HCT116 (cell line): Measurements from ENCODE around the gene FKBP3. TPM values are rescaled to one million over a fixed set of nuclear protein-coding genes. Genes with fewer than 3 reads are reported as not detected.

Experiments
- ATAC-seq: fragments of 200-7000 bp; cut with Tn5 transposase; 2 replicates; pipeline ENCODE4 v1.9.1; 2020; ENCODE audit warnings: mild to moderate bottlenecking, moderate library complexity
- BruUV-seq: library from RNA; stranded (reverse); fragments of 400-500 nt; replicated peaks from 2 replicates; lab custom pipeline; 2021; lab: Mats Ljungman, UMichigan
- CTCF ChIA-PET: fragments of 300-600 bp; sonication (Branson Sonifier 250); formaldehyde crosslinking; loops from one replicate; lab custom pipeline; 2021; ENCODE audit warnings: antibody characterized with exemption; lab: Charles Lee
- POLR2A ChIA-PET: fragments of 300-600, 350-600 bp; sonication (Branson Sonifier 250); formaldehyde crosslinking; loops from one replicate; lab custom pipeline; 2021; ENCODE audit warnings: antibody characterized with exemption; lab: Charles Lee
- RAD21 ChIA-PET, 2 experiments: fragments of 300-600 bp; sonication (Branson Sonifier 250); formaldehyde crosslinking; loops; one replicate each; lab custom pipeline; 2023; ENCODE audit warnings: low total read pairs in 2 of 2; ENCODE audit not compliant: uncharacterized antibody in 2 of 2, unreplicated experiment in 2 of 2, low non-redundant PET in 1 of 2; lab: Charles Lee
- DNase-seq: peaks from one replicate; pipeline ENCODE4 v3.0.0-alpha.2; 2010; ENCODE audit warnings: low read depth, low spot score
- H2AFZ ChIP-seq: fragments of 200-600 bp; shearing (Covaris generic), sonication (generic); 2 replicates; pipeline ENCODE4 v1.6.1; 2017; ENCODE audit warnings: low read depth, mixed run types, mixed read lengths, antibody characterized with exemption, low read length; ENCODE audit not compliant: poor library complexity, severe bottlenecking
- H3K27ac ChIP-seq: 2 replicates; pipeline ENCODE4 v1.5.1; 2012; ENCODE audit warnings: low read depth, low read length
- H3K27me3 ChIP-seq: fragments of 200-600 bp; sonication (generic); 2 replicates; pipeline ENCODE4 v1.6.1; 2016; ENCODE audit warnings: mixed run types, low read length, mixed read lengths; ENCODE audit not compliant: insufficient read depth
- H3K36me3 ChIP-seq, 2 experiments: fragments of 200-500 bp in 1 of 2; fragments of 200-600 bp in 1 of 2; sonication (Bioruptor generic) in 1 of 2; sonication (generic) in 1 of 2; 2 replicates each; pipeline versions ENCODE4 v1.5.1 to v1.6.1; 2014 to 2016; ENCODE audit warnings: low read length in 2 of 2, inconsistent platforms in 1 of 2, mixed read lengths in 1 of 2, mixed run types in 1 of 2; ENCODE audit not compliant: insufficient read depth in 2 of 2, control insufficient read depth in 1 of 2
- H3K4me1 ChIP-seq, 2 experiments: fragments of 200-600 bp in 1 of 2; sonication (generic) in 1 of 2; 2 replicates each; pipeline versions ENCODE4 v1.5.1 to v1.6.1; 2012 to 2017; ENCODE audit warnings: low read length in 2 of 2, inconsistent platforms in 1 of 2, mild to moderate bottlenecking in 1 of 2, mixed read lengths in 1 of 2, mixed run types in 1 of 2, moderate library complexity in 1 of 2; ENCODE audit not compliant: insufficient read depth in 2 of 2, control insufficient read depth in 1 of 2
- H3K4me2 ChIP-seq: fragments of 200-600 bp; sonication (generic); 2 replicates; pipeline ENCODE4 v1.6.1; 2017; ENCODE audit warnings: mixed run types, low read length, mixed read lengths
- H3K4me3 ChIP-seq, 2 experiments: fragments of 200-600 bp in 1 of 2; sonication (generic) in 1 of 2; replicated peaks in 1 of 2; 2 replicates each; pipeline ENCODE4 v1.5.1; 2011 to 2016; ENCODE audit warnings: low read length in 2 of 2, control low read depth in 1 of 2, low read depth in 1 of 2, mild to moderate bottlenecking in 1 of 2, mixed read lengths in 1 of 2, mixed run types in 1 of 2
- H3K79me2 ChIP-seq: fragments of 200-600 bp; sonication (generic); 2 replicates; pipeline ENCODE4 v1.6.1; 2017; ENCODE audit warnings: mild to moderate bottlenecking, mixed run types, low read length, moderate library complexity, mixed read lengths; ENCODE audit not compliant: insufficient read depth
- H3K9ac ChIP-seq: fragments of 200-600 bp; sonication (generic); 2 replicates; pipeline ENCODE4 v1.6.1; 2016; ENCODE audit warnings: low read length, mixed read lengths
- H3K9me2 ChIP-seq: fragments of 200-600 bp; sonication (generic), shearing (Covaris generic); 2 replicates; pipeline ENCODE4 v1.6.1; 2017; ENCODE audit warnings: mixed run types, mild to moderate bottlenecking, moderate library complexity; ENCODE audit not compliant: insufficient read depth
- H3K9me3 ChIP-seq, 2 experiments: fragments of 200-500 bp in 1 of 2; fragments of 200-600 bp in 1 of 2; sonication (Bioruptor generic) in 1 of 2; sonication (generic) in 1 of 2; 2 replicates each; pipeline ENCODE4 v1.6.1; 2014 to 2017; ENCODE audit warnings: low read length in 2 of 2, mixed read lengths in 2 of 2, inconsistent platforms in 1 of 2, low read depth in 1 of 2, mild to moderate bottlenecking in 1 of 2, mixed run types in 1 of 2, moderate library complexity in 1 of 2; ENCODE audit not compliant: control insufficient read depth in 1 of 2, insufficient read depth in 1 of 2
- H4K20me1 ChIP-seq: fragments of 200-600 bp; sonication (generic), shearing (Covaris generic); 2 replicates; pipeline ENCODE4 v1.6.1; 2017; ENCODE audit warnings: mixed run types, mild to moderate bottlenecking, moderate library complexity; ENCODE audit not compliant: insufficient read depth
- CBX3 ChIP-seq: IDR thresholded peaks from 2 replicates; pipeline ENCODE4 v1.6.1; 2012; ENCODE audit warnings: low read depth
- EGR1 ChIP-seq: IDR thresholded peaks from 2 replicates; pipeline ENCODE4 v1.6.1; 2012; ENCODE audit warnings: low read depth
- ELF1 ChIP-seq: IDR thresholded peaks from 2 replicates; pipeline ENCODE4 v1.6.1; 2012; ENCODE audit warnings: low read depth, borderline replicate concordance
- EZH2 ChIP-seq: fragments of 200-600 bp; sonication (generic); IDR thresholded peaks from 2 replicates; pipeline ENCODE4 v1.6.1; 2017; ENCODE audit warnings: antibody characterized with exemption, mixed run types
- EZH2phosphoT487 ChIP-seq: fragments of 200-600 bp; IDR thresholded peaks from 2 replicates; pipeline ENCODE4 v1.6.1; 2018; ENCODE audit warnings: antibody characterized with exemption, borderline replicate concordance
- FOSL1 ChIP-seq: IDR thresholded peaks from 2 replicates; pipeline ENCODE4 v1.6.1; 2012; ENCODE audit warnings: low read depth
- JUND ChIP-seq: IDR thresholded peaks from 2 replicates; pipeline ENCODE4 v1.6.1; 2012
- POLR2A ChIP-seq: IDR thresholded peaks from 2 replicates; pipeline ENCODE4 v1.7.0; 2011; ENCODE audit warnings: borderline replicate concordance; ENCODE audit not compliant: insufficient read depth, insufficient read length; ENCODE audit errors: extremely low read depth
- POLR2AphosphoS5 ChIP-seq: IDR thresholded peaks from 2 replicates; pipeline ENCODE4 v1.6.1; 2011; ENCODE audit warnings: mild to moderate bottlenecking, low read depth, low read length, moderate library complexity
- RAD21 ChIP-seq: IDR thresholded peaks from 2 replicates; pipeline ENCODE4 v1.6.1; 2012; ENCODE audit warnings: low read depth, mild to moderate bottlenecking
- YY1 ChIP-seq: IDR thresholded peaks from 2 replicates; pipeline ENCODE4 v1.6.1; 2011; ENCODE audit warnings: low read length, low read depth, moderate library complexity, mild to moderate bottlenecking; ENCODE audit not compliant: insufficient replicate concordance; ENCODE audit errors: extremely low read depth
- ZNF274 ChIP-seq: fragments of 200-500 bp; sonication (Bioruptor generic); IDR thresholded peaks from 2 replicates; pipeline ENCODE4 v1.6.1; 2014; ENCODE audit warnings: mild to moderate bottlenecking, low read depth, low read length, inconsistent platforms
- intact Hi-C: fragments of 100-400 bp; cut with micrococcal nuclease; formaldehyde crosslinking; loops from 2 replicates; pipeline ENCODE4 v1.10.0; 2022
- total RNA-seq: library from RNA; stranded (reverse); gene quantifications from one replicate; pipeline ENCODE4 v1.2.1, GENCODE V29; 2021; ENCODE audit not compliant: unreplicated experiment
- TF ChIP-seq, protein P1 (sequence below): IDR thresholded peaks from 2 replicates; pipeline ENCODE4 v1.6.1; 2012
- TF ChIP-seq, protein P2 (sequence below), 3 experiments: fragments of 200-600 bp in 1 of 3; sonication (generic) in 1 of 3; IDR thresholded peaks in 2 of 3; conservative IDR thresholded peaks in 1 of 3; 2 replicates each; pipeline ENCODE4 v1.5.1; 2012 to 2017; ENCODE audit warnings: low read depth in 2 of 3, low read length in 2 of 3, antibody characterized with exemption in 1 of 3, borderline replicate concordance in 1 of 3, control low read depth in 1 of 3, mild to moderate bottlenecking in 1 of 3, mixed read lengths in 1 of 3, mixed run types in 1 of 3, moderate library complexity in 1 of 3; ENCODE audit not compliant: insufficient read depth in 1 of 3
- TF ChIP-seq, protein P3 (sequence below): IDR thresholded peaks from 2 replicates; pipeline ENCODE4 v1.6.1; 2012; ENCODE audit warnings: low read depth

FKBP3 gene
- total RNA-seq, 1 experiment from 2014 or later, result 67.8 TPM

DNA sequence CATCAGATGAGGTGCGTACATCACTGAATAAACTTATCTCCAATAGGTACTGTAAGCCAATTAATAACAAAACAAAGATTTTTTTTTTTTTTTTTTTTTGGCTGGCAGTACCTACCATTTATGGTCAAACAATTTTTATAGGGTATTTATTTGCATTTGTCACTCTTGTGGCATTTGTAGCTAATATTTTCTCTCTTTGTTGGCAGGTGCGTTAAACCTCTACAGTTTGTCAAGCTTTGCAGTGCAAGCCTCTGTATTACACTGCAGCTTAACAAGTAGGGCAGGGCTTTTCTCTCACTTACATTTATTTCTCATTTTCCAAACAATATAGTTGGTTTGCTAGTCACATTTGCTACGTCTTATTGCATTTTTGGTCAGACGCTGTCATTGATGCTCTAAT is 38.1 kb downstream of the FKBP3 start:
- Histone ChIP-seq H3K27ac (no peak overlapping the region), H3K36me3 (peaks cover 35 to 36% of the 10 kb centered on the region in 2 experiments), H3K79me2 (peaks cover 95% of the 10 kb centered on the region), H3K9ac (no peak overlapping the region), H3K4me1 (no peaks in the 10 kb centered on the region), H4K20me1 (0 out of 2 replicates have a peak, but pooled peaks cover 5% of the 10 kb centered on the region), H3K9me2 (no peaks in the 10 kb centered on the region), H2AFZ (no peak overlapping the region), H3K4me2 (no peak overlapping the region), H3K9me3 (no peaks in the 10 kb centered on the region), H3K4me3 (no peak overlapping the region), H3K27me3 (no peaks in the 10 kb centered on the region)
- CTCF ChIA-PET, result no interaction called here
- BruUV-seq, result TSS peak; percentile 4
- RAD21 ChIA-PET, result no interaction called here
- POLR2A ChIA-PET, result no interaction called here
- intact Hi-C loops, result no loop called here
- TF ChIP-seq ZNF274 (no peak), YY1 (no peak), EZH2 (no peak), FOSL1 (no peak), POLR2A (no peak), EGR1 (no peak)
- TF ChIP-seq, protein P1, sequence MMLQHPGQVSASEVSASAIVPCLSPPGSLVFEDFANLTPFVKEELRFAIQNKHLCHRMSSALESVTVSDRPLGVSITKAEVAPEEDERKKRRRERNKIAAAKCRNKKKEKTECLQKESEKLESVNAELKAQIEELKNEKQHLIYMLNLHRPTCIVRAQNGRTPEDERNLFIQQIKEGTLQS, result no peak
- ATAC-seq (no peak), DNase-seq (no peak)

DNA sequence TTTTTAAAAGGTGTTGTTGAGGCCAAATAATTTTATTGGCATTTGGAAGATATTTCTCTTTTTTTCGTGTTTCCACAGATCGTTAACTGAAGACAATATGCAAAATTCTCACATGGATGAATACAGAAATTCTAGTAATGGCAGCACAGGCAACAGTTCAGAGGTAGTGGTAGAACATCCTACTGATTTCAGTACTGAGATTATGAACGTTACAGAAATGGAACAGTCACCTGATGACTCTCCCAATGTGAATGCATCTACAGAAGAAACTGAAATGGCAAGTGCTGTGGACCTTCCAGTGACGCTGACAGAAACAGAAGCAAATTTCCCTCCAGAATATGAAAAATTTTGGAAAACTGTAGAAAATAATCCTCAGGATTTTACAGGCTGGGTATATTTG is 39.1 kb downstream of the FKBP3 start:
- ChIA-PET POLR2A (no interaction called here), RAD21 (no interaction called here), CTCF (no interaction called here)
- Histone ChIP-seq H3K4me2 (no peak overlapping the region), H3K9me3 (no peaks in the 10 kb centered on the region), H3K36me3 (peaks cover 26% of the 10 kb centered on the region in 2 experiments), H3K9ac (no peak overlapping the region), H4K20me1 (0 out of 2 replicates have a peak, but pooled peaks cover 2% of the 10 kb centered on the region), H3K4me1 (no peaks in the 10 kb centered on the region), H3K9me2 (no peaks in the 10 kb centered on the region), H3K79me2 (peaks cover 95% of the 10 kb centered on the region), H3K4me3 (no peak overlapping the region), H3K27ac (no peak overlapping the region), H3K27me3 (no peaks in the 10 kb centered on the region), H2AFZ (no peak overlapping the region)
- DNase-seq, result no peak
- BruUV-seq, result no TSS peak
- intact Hi-C loops, result no loop called here
- no peak for ATAC-seq
- TF ChIP-seq ZNF274, result no peak
- TF ChIP-seq POLR2AphosphoS5, result no peak
- TF ChIP-seq, protein P1, result no peak
- no peak for TF ChIP-seq YY1
- TF ChIP-seq, protein P2, sequence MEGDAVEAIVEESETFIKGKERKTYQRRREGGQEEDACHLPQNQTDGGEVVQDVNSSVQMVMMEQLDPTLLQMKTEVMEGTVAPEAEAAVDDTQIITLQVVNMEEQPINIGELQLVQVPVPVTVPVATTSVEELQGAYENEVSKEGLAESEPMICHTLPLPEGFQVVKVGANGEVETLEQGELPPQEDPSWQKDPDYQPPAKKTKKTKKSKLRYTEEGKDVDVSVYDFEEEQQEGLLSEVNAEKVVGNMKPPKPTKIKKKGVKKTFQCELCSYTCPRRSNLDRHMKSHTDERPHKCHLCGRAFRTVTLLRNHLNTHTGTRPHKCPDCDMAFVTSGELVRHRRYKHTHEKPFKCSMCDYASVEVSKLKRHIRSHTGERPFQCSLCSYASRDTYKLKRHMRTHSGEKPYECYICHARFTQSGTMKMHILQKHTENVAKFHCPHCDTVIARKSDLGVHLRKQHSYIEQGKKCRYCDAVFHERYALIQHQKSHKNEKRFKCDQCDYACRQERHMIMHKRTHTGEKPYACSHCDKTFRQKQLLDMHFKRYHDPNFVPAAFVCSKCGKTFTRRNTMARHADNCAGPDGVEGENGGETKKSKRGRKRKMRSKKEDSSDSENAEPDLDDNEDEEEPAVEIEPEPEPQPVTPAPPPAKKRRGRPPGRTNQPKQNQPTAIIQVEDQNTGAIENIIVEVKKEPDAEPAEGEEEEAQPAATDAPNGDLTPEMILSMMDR (IDR thresholded peaks at IDR 0.05 in 2 of 3, conservative IDR thresholded peaks at IDR 0.05 in 1 of 3; ENCODE audit: borderline replicate concordance in 1 of 3, insufficient read depth in 1 of 3, low read depth in 2 of 3, low read length in 2 of 3), result no peak
- no peak for TF ChIP-seq POLR2A
- no peak for TF ChIP-seq RAD21
- no peak for TF ChIP-seq JUND
- TF ChIP-seq CBX3, result no peak
- TF ChIP-seq ELF1, result no peak
- TF ChIP-seq, protein P3, sequence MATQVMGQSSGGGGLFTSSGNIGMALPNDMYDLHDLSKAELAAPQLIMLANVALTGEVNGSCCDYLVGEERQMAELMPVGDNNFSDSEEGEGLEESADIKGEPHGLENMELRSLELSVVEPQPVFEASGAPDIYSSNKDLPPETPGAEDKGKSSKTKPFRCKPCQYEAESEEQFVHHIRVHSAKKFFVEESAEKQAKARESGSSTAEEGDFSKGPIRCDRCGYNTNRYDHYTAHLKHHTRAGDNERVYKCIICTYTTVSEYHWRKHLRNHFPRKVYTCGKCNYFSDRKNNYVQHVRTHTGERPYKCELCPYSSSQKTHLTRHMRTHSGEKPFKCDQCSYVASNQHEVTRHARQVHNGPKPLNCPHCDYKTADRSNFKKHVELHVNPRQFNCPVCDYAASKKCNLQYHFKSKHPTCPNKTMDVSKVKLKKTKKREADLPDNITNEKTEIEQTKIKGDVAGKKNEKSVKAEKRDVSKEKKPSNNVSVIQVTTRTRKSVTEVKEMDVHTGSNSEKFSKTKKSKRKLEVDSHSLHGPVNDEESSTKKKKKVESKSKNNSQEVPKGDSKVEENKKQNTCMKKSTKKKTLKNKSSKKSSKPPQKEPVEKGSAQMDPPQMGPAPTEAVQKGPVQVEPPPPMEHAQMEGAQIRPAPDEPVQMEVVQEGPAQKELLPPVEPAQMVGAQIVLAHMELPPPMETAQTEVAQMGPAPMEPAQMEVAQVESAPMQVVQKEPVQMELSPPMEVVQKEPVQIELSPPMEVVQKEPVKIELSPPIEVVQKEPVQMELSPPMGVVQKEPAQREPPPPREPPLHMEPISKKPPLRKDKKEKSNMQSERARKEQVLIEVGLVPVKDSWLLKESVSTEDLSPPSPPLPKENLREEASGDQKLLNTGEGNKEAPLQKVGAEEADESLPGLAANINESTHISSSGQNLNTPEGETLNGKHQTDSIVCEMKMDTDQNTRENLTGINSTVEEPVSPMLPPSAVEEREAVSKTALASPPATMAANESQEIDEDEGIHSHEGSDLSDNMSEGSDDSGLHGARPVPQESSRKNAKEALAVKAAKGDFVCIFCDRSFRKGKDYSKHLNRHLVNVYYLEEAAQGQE, result no peak
- no peak for TF ChIP-seq EZH2phosphoT487
